GM19328 (cell line): ENCODE measurements around the gene PRKD1.

Source experiments
- ATAC-seq: cut with Tn5 transposase; IDR thresholded peaks from one replicate; pipeline ENCODE4 v1.9.1; 2021; ENCODE audit warnings: mild to moderate bottlenecking, moderate library complexity; ENCODE audit not compliant: unreplicated experiment

The PRKD1 gene

GRCh38 chr14:29630566-29631160 is 297.0 kb downstream of the PRKD1 start:
- ATAC-seq = no peak

DNA sequence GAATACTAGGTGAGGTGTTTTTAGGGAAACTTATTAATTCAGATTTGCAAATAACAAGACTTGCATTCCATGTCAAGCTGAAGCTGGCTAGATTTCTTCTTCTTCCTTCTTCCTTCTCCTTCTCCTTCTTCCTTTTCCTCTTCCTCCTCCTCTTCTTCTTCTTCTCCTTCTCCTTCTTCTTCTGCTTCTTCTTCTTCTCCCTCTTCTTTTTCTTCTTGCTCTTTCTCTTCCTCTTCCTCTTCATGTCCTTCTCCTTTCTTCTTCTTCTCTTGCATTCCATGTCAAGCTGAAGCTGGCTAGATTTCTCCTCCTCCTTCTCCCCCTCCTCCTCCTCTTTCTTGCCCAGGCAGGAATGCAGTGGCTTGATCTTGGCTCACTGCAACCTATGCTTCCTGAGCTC is 297.8 kb downstream of the PRKD1 start:
- ATAC-seq = no peak

DNA sequence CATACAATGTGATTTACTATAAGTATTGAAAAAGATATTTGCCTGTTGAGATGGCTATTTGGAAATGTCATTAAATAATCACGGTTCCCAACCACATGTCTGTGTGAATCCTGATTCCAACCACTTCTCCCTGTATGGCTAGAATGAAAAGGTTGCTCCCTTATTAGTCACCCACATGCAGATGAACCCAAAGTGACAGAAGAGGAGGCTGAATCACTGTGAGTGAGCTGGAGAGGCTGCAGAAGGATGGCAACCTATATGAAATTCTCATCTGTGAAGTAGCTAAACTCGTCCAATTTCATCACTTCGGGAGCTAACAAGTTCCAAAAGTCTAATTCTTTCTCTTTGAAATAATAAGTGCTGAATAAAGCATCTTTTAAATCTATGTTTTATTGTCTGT is 300.5 kb downstream of the PRKD1 start:
- no peak for ATAC-seq

DNA sequence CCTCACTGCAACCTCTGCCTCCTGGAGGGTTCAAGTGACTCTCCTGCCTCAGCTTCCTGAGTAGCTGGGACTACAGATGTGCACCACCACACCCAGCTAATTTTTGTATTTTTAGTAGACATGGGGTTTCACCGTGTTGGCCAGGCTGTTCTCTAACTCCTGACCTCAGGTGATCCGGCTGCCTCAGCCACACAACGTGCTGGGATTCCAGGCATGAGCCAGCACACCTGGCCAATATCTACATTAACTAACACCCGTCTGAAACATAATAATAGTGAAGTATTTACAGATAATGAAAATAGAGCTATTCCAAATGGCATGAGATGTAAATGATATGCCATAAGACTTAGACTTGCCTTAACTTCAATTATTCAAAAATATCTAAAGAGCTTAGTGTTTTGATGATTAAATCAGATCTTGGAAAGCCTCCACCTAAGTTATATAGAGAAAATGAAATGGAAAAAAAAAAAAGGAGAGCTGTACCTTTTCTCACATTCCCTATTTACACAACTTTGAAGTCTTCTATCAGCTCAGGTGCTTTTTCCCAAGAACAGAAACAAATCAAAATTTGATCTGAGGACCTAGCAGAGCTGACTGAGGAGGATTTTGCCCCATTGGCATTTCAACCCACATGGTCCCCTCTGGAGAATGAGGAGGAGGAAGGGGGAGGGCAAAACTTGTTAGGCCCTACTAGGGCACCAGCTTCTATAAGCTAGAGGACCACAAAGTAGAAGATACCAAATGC is 309.2 kb downstream of the PRKD1 start:
- no peak for ATAC-seq

- ATAC-seq = no peak
Observed at GRCh38 chr14:29616922-29617321, 310.7 kb downstream of the PRKD1 start.

- ATAC-seq = no peak
Observed at GRCh38 chr14:29608861-29609260, 318.8 kb downstream of the PRKD1 start.

GRCh38 chr14:29607169-29607568 is 320.5 kb downstream of the PRKD1 start:
- ATAC-seq = no peak

- ATAC-seq = no peak
Observed at GRCh38 chr14:29603696-29604095, 324.0 kb downstream of the PRKD1 start.

DNA sequence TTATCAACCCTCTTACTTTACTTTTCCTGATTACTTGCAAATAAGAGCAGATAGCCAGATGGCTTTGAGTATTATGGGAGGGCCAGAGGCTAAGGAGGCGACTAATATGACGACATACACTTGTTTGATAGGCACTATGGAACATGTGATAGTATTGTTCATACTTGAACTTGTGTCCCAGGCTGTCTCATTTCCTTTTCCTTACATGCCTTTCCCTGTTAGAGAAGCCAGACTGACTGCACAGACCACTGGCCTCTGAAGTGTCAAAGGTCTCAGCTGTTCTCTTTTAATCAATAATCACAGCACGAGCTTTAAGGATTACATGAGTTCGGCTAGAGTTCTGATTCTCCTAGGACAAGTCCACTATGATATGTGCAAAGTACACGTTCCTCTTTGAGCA is 326.0 kb downstream of the PRKD1 start:
- no peak for ATAC-seq

DNA sequence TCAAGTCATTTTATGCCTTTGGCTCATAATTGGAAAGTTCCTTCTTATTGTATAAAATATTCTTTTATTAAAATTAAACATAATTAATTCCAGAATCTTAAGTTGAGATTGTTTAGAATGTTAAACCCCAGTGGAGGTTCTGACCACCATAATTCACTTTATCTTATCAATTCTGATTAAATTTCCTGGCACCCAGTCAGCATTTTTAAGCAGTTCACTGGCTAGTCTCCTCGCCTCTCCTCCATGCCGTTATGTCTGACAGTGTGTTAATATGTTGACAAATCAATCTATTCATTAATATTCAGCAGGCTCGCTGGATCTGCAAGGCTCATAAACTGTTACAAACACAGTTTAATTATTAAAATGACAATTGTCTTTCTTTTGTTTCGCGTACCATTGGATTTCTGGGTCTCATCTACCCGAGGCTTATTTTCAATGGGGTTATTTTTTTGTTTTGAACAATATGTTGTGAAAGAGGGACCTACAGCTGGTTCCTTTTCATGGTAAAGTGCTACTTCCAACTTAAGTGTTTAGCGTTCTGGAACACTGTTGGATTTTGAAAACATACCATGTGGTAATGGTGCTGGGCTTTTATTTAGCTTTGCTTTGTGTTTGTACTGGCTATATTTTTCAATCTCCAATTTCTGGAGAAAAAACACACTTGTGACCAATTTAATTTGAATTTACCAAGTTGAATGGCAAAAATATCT is 339.7 kb downstream of the PRKD1 start:
- no peak for ATAC-seq

DNA sequence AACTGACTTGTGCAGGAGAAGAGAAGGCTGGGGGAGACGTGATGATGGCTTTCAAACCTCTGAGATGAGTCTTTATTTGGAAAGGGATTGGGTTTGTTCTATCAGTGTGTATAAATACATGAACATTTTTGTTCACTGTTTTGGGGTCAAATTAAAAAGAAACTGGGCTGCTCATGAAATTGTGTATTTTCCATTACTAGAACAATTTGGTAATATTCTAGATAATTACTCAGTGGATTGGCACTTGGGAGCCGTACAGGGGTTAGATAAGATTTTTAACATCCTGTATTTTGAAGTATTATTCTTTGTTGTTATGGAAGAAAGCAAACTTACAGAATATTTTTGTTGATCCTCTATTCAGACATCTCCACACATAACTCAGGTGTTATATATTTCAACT is 340.6 kb downstream of the PRKD1 start:
- no peak for ATAC-seq

DNA sequence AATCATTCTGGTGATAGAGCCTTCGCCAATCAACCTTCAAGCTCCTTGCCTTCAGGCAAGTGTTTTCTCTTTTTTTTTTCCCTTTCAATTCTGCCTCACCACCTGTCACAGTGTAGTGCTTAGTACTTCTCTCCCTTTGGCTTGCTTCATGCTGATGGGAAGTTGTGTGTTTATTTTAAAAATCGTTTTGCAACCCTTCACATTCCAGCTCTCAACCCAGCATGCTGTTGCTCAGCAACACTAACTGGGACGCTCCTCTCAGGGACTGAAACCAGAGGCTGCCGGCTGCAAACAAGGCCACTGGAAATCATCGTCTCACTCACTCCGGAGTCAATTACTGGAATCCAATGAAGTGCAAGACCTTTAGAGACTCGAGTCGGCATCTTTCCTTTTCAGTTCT is 342.7 kb downstream of the PRKD1 start:
- no peak for ATAC-seq

- no peak for ATAC-seq
Observed at GRCh38 chr14:29580763-29581162, 346.9 kb downstream of the PRKD1 start.

- ATAC-seq = no peak
Observed at GRCh38 chr14:29579838-29580237, 347.8 kb downstream of the PRKD1 start.

GRCh38 chr14:29576927-29577326 is 350.7 kb downstream of the PRKD1 start:
- no peak for ATAC-seq

DNA sequence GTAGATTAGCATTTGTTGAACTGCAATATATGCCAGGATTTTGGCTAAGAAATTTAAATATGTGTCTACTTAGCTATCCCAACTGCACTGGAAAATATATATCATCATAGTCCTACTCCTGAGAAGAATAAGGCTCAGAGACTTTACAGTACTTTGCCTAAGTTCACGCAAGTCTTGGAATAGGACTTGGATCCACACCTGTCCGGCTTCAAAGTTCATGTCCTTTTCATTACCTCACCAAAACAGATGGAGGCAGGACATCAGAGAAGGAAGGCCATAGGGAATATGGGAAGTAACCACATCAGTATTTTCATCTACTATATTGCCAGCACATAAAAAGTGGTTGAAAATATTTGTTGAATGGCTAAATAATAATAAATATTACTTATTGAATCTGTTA is 358.5 kb downstream of the PRKD1 start:
- no peak for ATAC-seq

- ATAC-seq = no peak
Observed at GRCh38 chr14:29566194-29566593, 361.5 kb downstream of the PRKD1 start.

GRCh38 chr14:29558516-29558915 is 369.1 kb downstream of the PRKD1 start:
- no peak for ATAC-seq

DNA sequence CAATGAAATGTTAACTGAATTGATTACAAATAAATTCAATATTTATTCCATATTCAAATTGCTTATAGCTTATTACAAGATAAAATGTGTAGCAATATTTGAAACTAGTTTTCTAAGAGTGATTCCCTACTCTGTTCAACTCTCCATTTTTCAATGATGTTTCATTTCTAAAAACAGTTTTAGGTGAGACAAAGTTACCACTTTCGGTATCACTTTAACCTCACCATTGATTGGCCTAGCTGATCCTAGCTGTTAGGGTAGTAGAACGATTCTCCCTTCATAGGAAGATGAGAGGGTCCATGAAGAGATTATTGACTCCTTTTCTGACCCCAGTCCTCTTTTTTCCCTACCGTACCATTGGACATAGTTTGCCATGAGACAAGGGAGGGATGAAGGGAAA is 373.3 kb downstream of the PRKD1 start:
- no peak for ATAC-seq

GRCh38 chr14:29553427-29553826 is 374.2 kb downstream of the PRKD1 start:
- ATAC-seq = no peak

GRCh38 chr14:29548948-29549370 is 378.7 kb downstream of the PRKD1 start:
- ATAC-seq = peak; percentile 76

- no peak for ATAC-seq
Observed at GRCh38 chr14:29545714-29546113, 381.9 kb downstream of the PRKD1 start.
